GM21515 (cell line): ENCODE measurements around the gene KCNC2.

ENCODE experiments used
- ATAC-seq: cut with Tn5 transposase; IDR thresholded peaks from one replicate; pipeline ENCODE4 v1.9.1; 2021; ENCODE audit not compliant: unreplicated experiment

Gene KCNC2

GRCh38 chr12:75162845-75163244 lies 46.8 kb downstream of the KCNC2 start:
- ATAC-seq, result no peak

GRCh38 chr12:75161488-75161887 lies 48.2 kb downstream of the KCNC2 start:
- no peak for ATAC-seq

- ATAC-seq, result no peak
Observed at GRCh38 chr12:75157385-75157784, 52.3 kb downstream of the KCNC2 start.

GRCh38 chr12:75155962-75156361 lies 53.7 kb downstream of the KCNC2 start:
- ATAC-seq, result no peak

- no peak for ATAC-seq
Observed at GRCh38 chr12:75154388-75154787, 55.3 kb downstream of the KCNC2 start.

- ATAC-seq, result no peak
Observed at GRCh38 chr12:75139196-75139595, 70.4 kb downstream of the KCNC2 start.

GRCh38 chr12:75137896-75138295 lies 71.7 kb downstream of the KCNC2 start:
- ATAC-seq, result no peak

GRCh38 chr12:75135026-75135425 lies 74.6 kb downstream of the KCNC2 start:
- ATAC-seq, result no peak

GRCh38 chr12:75130811-75131210 lies 78.8 kb downstream of the KCNC2 start:
- ATAC-seq, result no peak

GRCh38 chr12:75129275-75129674 lies 80.4 kb downstream of the KCNC2 start:
- no peak for ATAC-seq

- no peak for ATAC-seq
Observed at GRCh38 chr12:75121036-75121705, 88.5 kb downstream of the KCNC2 start.

- no peak for ATAC-seq
Observed at GRCh38 chr12:75120311-75120711, 89.3 kb downstream of the KCNC2 start.

- ATAC-seq, result no peak
Observed at GRCh38 chr12:75116646-75117198, 92.9 kb downstream of the KCNC2 start.

GRCh38 chr12:75115748-75116147 lies 93.9 kb downstream of the KCNC2 start:
- no peak for ATAC-seq

- ATAC-seq, result no peak
Observed at GRCh38 chr12:75103822-75104221, 105.8 kb downstream of the KCNC2 start.

- ATAC-seq, result no peak
Observed at GRCh38 chr12:75101781-75102180, 107.9 kb downstream of the KCNC2 start.

- ATAC-seq, result no peak
Observed at GRCh38 chr12:75099210-75099609, 110.4 kb downstream of the KCNC2 start.

GRCh38 chr12:75097003-75097402 lies 112.6 kb downstream of the KCNC2 start:
- ATAC-seq, result no peak

GRCh38 chr12:75087654-75088053 lies 122.0 kb downstream of the KCNC2 start:
- no peak for ATAC-seq

- ATAC-seq, result no peak
Observed at GRCh38 chr12:75086091-75087038, 123.3 kb downstream of the KCNC2 start.

- no peak for ATAC-seq
Observed at GRCh38 chr12:75081305-75081704, 128.3 kb downstream of the KCNC2 start.

GRCh38 chr12:75080582-75080981 lies 129.1 kb downstream of the KCNC2 start:
- no peak for ATAC-seq
